Spleen (tissue), 7 donors: ENCODE results near the gene ZNF75A.

Source experiments
- CTCF ChIP-seq, 11 experiments: fragments of 200-600 bp in 7 of 11; fragments of 450-650 bp in 4 of 11; sonication (generic) in 4 of 11; IDR thresholded peaks in 8 of 11; conservative IDR thresholded peaks in 3 of 11; 1 replicate in 7 of 11; 2 replicates in 4 of 11; pipeline versions ENCODE4 v1.4.0 to v1.8.0; 2016 to 2021; ENCODE audit warnings: antibody characterized with exemption in 11 of 11, inconsistent platforms in 4 of 11, mild to moderate bottlenecking in 1 of 11
- POLR2A ChIP-seq, 3 donors: fragments of 450-650 bp; IDR thresholded peaks; one replicate each; pipeline ENCODE4 v1.5.1; 2017; ENCODE audit warnings: antibody characterized with exemption in 3 of 3, mild to moderate bottlenecking in 1 of 3
- POLR2AphosphoS5 ChIP-seq, 3 donors: sonication (generic); formaldehyde crosslinking; IDR thresholded peaks; one replicate each; pipeline ENCODE4 v1.5.1; 2017; ENCODE audit warnings: antibody characterized with exemption in 3 of 3
- donor health status: DM: no; HTN: no; CAD: no; lungs with moderate emphysema.
- donor health status: DM: no; HTN: no; CAD: no.
- donor health status: DM: no; HTN: no; CAD: no.

GRCh38 chr16:3311496-3311895 is 6.2 kb downstream of the ZNF75A start:
- no peak for TF ChIP-seq CTCF (IDR thresholded peaks at IDR 0.05 in 8 of 11, conservative IDR thresholded peaks at IDR 0.05 in 3 of 11)
- no peak for TF ChIP-seq POLR2AphosphoS5 (IDR thresholded peaks at IDR 0.05)
- TF ChIP-seq POLR2A (IDR thresholded peaks at IDR 0.05): no peak
